ENCODE measurements around the gene LY6G5C.

The LY6G5C gene, protein sequence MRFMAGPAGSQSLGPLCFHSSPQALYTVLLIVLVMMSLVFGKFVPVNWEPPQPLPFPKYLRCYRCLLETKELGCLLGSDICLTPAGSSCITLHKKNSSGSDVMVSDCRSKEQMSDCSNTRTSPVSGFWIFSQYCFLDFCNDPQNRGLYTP

DNA sequence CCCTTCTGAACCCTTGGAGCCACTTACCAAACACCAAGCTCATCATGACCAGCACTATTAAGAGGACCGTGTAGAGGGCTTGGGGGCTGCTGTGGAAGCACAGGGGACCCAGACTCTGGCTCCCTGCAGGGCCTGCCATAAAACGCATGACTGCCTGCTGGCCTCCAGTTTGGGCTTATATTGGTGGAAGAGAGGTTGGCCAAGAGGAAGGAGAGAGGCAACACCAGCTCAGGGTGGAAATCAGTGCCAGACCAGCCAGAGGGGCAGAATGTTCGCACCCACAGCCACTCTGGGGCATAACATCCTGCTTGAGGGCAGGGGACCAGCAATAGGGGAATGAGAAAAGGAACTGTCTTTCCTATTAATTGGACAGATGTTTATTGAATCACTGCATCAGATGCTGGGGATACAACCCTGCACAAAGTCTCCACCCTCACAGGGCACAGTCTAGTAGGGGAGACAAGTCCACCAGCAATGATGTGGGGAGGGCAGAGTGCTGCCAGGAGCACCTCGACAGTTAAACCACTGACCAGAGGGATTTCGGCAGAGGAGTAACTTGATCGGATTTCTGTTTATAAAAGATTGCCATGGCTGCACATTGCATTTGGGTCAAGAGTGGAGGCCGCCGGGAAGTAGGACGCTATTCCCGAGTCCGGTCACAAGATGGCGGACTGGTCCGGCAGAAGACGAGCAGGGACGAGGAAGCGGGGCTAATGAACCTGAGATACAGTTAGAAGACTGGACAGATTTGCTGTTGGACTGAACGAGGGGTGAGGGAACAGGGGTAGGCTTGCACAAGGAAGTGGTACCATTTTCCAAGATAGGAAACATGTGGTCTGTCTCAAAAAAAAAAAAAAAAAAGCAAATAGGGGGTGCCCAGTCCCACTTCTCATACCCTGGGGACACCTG is at the start of gene LY6G5C:
Gene LY6G5C (minus strand): TSS at position 842 of the 909 bp plus-strand sequence. CDS start 694 bp downstream, at position 148.
- peak; percentile 73 for DNase-seq (ENCODE audit: low spot score)

DNA sequence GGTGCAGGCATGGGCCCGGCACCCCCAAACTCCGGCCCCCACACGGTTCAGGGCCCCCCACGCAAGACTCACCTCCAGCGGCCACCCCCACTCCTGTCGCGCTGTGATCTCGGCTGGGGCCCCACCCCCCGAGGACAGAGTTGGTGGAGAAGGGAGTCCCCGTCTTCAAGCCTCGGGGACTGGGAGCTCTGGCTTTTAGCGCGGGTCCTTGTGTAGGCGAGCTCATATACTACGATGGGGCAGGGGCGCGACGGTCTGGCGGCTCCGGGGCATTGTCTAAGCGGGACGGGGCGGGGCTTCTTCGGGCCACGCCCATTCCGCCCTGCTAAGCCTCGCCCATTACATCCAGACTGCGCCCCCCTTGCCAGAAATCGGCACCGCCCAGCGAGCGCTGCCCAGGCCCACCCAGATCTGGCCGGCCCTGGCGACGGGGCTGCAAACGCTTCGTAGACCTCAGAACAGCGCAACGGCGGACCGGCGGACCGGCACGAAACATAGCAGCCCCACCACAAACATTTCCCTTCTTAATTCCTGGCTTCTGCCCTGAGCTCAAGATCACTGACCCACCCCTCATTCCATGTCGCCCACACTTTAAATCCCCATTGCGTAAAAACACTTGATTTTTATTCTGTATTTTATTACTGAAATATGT is 49.2 kb upstream of the LY6G5C start:
- DNase-seq (ENCODE audit: low spot score) = peak; percentile 74

DNA sequence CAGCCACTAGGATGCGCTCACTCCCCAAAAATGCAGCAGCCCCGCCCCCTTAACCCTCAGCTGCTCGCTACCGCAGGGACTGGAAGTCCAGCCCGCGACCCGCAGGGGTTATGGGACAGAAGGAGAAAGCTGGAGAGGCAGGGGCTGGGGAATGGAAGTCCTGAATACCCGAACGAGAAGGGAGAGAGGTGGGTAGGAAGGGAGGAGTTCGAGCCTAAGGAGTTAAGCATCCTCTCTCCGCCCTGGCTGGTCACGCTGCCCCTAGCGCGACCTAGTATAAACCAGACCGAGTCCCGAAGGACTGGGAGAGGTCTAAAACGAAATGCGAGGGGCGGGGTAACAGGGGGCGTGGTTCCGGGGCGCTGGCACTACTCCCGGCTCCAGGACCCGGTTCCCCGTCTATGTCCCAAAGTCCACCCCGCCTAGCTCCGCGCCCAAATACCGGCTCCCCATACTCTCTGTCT is 48.7 kb upstream of the LY6G5C start:
- DNase-seq (ENCODE audit: low spot score) = peak; percentile 84

DNA sequence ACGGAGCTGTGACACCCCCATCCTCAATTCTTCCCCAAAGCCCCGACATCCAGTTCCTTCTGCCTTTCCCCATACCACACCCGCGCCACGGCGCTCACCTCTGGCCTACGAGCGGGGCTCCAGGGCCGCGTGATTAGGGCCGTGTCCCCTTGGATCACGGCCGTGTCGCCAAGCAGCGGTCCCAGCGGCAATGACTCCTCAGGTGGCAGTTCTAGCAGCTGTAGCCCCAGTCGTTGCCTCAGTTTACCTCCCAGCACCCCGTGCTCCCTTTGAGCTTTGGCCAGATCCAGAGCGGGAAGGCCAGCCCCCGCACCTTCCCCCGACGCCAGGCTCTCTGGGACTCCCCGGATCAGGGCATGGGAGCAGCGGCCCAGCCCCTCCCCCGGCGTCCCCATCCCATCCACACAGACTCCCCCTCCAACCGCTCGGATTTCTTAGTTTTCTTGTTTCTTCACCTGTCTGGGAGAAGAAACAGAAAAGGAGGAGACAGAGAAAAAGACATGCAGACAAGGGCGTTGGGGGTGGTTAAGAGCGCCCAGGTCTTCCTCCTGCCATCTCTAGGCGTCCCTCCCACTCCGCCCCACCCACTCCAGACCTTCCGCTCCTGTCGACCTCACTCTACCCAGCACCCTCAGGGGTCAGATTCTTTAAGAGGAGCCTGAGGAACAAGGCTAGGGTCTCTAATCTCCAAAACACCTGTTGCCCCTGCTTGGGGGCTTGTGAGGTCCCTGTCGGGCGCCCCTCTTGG is 48.1 kb upstream of the LY6G5C start, which contains the start of gene DDAH2:
Gene DDAH2 (minus strand): TSS at position 533 of the 748 bp plus-strand sequence. CDS start 138 bp downstream, at position 395.
- DNase-seq (ENCODE audit: low spot score) = no peak

DNA sequence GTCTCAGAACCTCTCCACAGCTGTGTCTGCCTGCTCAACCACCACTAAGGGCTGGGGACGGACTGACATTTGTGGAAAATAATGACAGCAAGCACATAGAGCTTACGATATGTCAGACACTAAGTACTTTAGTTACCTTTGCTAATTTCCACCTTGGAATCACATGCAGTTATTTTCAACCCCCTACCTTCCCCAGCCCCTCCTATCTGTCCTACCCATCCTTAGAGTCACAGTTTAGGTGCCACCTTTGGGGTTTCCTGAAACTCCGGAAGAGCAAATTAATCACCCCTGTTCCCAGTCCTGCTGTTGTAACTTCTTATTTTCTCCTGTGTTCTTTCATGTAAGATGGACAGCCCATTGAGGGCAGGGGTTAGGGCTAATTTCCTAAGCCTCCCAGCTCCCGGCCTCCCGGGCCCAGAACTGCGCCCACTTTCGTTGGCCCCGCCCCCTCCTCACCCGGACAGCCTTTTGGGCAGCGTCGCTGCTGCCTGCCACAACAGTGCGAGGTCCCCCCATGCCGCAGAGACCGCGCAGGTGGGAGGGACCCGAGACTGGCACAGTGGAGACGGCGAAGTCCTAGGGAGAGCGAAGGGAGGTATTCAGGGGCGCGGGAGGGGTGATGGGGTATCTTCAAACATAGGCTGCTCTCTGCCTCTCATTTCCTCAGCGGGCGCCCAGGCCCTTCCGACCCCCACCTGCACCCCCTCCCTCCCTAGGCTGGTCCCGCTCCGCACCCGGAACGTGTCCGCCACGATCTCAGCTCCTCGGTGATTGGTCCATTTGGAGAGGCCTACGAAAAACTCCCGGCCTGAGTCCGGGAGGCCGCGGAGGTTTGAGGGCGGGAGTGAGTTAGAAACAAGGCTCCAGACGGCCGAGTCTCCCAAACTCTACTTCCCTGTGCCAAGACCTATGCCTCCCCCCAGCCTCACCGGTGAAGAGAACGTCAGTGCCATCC is 47.1 kb upstream of the LY6G5C start:
- no peak for DNase-seq (ENCODE audit: low spot score)

DNA sequence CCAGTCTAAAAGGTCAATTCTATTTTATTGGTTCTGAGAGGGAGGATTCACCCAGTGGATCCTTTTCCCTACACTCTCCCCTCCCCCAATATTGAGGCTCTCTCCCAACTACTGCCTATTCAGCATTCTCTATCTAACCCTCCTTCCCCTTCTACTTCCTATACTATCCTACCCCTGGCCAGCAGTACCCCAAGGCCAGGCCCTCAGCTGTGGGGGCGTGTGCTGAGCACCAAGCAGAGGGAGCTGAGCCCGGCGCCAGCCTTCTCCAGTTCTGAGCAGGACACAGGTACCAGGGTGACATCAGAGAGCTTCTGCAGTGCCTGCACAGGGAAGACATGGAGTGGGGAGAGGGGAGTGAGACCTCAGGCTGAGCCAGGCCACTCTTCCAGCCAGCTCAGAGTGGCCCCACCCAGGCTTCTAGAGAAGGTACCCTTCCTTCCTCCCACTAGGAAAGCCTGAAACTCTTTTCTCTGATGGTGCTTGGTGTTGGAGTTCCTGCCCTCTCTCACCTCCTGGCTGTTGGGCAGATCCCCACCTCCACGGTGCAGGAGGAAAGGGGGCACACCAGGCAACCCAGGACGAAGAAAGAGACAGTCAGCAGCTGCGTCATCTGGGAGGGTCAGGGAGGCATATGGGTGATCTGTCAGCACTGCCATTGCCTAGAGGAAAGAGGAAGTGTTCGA is 46.3 kb upstream of the LY6G5C start:
- DNase-seq (ENCODE audit: low spot score) = no peak

DNA sequence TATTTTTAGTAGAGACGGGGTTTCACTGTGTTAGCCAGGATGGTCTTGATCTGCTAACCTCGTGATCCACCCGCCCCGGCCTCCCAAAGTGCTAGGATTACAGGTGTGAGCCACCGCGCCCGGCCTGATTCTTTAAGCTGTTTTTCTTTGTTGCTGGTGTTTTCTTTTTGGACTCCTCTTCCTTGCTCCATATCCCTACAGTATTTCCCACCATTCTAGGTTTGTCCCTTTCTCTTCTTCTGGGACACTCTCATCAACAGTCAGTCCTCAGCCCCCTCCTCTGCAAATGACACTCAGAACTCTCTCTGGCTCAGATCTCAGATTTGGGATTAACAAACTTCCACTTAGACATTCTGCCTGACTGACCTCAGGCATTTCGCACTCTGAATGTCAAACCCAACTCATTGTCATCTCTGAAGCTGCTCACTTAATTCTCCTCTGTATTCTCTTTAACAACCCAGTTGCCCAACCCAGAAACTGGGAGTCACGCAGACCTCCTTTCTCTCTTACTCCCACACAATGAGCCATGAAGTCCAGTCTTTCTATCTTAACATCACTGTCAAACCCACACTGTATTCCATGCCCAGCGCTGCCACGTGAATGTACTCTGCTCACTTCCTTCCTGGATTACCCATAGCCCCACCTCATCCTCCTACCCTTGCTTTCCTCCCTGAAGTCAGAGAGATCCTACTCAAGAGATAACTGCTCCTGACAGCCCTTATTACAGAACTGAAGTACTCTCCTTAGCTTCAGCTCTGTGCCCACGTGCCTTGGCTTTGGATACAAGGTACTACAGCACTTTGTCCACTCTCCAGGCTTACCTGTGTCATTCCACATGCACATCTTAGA is 44.9 kb upstream of the LY6G5C start:
- DNase-seq (ENCODE audit: low spot score) = no peak

DNA sequence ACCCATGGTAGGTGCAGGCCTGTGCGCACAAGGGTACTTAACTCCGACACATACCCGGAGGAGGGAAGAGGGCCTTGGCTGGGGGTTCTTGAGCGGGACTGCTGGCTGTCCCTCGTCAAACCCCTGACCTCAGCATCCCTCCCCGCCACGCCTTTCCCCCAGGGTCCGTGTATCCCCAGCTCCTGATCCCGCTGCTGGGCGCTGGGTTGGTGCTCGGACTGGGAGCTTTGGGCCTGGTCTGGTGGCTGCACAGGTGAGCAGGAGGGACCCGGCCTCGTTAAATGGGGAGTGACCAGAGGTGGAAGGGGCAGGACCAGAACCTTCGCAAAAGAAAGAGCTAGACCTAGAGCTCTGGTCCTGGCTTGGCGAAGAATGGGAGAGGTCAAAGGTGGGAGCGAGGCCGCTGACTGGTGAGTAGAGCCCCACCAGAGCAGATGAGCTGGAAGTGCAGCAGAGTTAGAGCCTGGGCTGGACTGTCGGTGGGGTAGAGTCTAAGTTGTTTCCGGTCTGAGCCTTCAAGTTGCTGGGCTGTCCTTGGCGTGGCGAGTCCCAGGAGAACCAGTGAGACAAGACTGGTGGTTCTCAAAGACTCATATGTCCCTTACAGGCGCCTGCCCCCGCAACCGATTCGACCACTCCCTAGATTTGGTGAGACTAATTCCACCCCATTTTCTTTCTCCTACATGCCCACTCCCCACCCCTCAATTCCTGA is 43.3 kb upstream of the LY6G5C start:
- no peak for DNase-seq (ENCODE audit: low spot score)

DNA sequence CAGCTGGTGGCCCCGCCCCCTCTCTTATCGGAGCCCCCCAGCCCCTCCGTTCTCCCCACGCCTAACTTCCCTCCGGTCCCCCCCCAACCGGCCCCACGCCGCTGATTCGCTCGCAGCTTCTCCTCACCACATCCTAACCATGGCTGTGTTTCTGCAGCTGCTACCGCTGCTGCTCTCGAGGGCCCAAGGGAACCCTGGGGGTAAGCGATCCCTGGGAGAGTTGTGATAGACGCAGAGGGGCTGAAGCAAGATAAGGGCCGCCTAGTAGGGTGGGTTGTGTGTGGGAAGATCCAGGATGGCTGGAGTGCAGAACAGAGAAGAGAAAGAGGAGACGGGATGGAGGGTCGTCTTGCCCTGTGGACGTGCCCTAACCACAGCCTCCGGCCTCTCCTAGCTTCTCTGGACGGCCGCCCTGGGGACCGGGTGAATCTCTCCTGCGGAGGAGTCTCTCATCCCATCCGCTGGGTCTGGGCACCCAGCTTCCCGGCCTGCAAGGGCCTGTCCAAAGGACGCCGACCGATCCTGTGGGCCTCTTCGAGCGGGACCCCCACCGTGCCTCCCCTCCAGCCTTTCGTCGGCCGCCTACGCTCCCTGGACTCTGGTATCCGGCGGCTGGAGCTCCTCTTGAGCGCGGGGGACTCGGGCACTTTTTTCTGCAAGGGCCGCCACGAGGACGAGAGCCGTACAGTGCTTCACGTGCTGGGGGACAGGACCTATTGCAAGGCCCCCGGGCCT is 42.5 kb upstream of the LY6G5C start, which contains the start of gene MPIG6B:
Gene MPIG6B (plus strand): TSS at position 129 of the 735 bp plus-strand sequence. CDS start 11 bp downstream, at position 140.
- no peak for DNase-seq (ENCODE audit: low spot score)

DNA sequence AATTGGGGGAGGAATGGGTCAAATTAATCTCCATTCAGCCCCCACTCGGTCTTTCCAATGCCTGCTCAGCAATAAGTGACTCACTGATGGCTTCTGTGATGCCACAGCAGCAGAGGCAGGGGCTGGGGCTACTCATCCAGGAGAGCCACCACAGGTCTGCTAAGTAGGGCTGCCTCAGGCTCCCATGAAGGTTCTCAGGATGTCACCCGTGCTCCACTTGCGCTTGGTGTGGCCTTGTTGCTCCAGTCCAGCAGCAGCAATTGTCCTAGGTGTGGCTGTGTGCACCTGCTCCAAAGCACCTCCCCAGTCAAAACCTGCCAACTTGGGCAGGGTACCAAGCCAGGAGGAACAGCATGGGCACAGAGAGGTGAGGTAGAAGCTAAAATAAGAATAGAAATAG is 41.3 kb upstream of the LY6G5C start:
- no peak for DNase-seq (ENCODE audit: low spot score)

DNA sequence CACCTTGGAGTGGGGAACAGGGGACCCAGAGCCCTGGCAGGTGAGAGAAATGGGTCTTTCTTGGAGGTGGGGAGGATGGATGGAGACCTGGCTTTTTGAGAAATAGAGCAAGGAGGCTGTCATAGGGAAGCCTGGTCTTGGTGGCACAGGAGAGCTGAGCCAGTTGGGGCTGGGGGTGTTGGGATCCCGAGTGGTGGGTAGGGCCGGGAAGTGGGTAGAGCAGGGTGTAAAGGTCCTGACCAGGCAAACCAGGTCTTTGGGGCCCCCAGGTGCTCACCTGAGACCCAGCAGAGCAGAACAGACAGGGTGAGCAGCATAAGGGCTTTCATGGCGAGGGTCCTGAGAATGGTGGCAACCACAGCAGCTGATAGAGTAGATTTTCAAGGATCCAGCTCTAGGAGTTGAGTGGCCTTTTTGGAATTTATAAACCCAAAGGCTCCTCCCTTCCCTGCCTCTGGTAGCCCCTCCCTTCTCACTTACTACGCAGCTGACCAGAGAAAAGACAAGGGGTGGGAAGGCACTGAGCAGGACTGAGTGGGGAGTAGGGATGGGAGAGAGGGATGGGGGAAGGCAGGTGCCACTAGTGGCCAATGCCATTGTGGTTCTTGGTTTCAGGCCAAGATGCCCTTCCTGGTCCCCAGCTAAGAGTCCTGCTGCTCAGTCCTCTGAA is 40.6 kb upstream of the LY6G5C start, which contains the start of gene LY6G6C:
Gene LY6G6C (minus strand): TSS at position 396 of the 670 bp plus-strand sequence. CDS start 67 bp downstream, at position 329.
- DNase-seq (ENCODE audit: low spot score) = no peak

DNA sequence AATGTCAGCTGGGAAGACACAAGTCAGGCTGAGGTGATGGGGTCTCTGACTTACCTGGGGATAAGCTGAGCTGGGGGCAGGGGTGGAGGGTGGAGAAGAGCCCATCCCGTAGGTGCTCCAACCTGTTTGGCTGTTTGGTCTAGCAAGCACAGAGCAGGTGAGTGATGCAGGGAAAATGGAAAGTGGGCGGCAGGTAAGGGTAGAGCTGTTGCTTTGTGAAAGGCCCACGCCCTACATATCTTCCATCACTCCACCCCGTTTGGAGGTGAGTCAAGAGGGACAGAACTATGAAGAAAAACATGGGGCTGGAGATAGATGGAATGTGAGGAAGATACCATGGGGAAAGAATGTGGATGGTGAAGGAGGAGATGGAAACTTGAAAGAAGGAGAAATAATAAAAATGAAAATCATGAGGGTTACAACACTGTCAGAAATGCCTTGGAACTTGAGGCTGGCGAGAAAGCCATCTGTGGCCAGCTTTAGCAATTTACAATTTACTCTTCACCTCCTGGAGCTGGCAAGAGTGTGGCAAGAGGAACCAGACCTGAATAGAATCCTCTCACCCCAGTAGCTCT is 39.4 kb upstream of the LY6G5C start:
- DNase-seq (ENCODE audit: low spot score) = no peak

DNA sequence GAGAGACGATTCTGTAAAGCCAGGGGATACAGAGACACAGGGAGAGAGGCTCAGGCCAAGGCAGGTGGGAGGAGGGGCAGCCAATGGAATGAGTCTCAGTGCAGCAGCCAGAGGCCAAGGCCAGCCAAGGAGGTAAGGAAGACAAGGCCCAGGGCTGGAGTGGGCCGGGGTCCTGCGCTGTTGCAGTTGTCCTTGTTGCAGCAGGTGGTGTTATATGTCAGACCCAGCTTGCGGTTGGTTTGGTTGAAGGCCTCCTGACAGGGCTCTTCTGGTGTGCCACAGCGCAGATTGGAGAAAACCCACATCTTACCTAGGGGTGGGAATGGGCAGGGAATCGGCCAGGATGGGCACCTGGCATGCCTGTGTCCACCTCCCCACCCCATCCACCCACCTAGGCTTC is 38.1 kb upstream of the LY6G5C start:
- no peak for DNase-seq (ENCODE audit: low spot score)

DNA sequence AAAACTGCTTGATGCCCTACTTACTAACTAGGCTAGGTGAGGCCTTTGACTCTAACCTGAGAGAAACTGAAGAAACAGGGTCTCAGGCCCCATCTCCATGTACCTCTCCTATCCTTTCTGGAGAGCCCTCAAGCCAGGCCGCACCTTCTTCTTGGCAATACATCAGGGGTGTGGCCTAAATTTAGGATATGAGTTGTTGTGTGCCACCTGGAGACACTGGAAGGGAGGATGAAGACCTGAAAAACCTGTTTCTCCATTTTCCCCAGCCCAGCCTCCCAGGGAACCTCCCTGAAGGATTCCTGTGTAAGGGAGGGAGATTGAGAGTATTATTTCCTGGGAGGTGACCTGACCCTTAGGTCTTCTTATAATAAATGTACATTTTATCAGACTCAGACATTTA is 37.4 kb upstream of the LY6G5C start:
- DNase-seq (ENCODE audit: low spot score) = no peak

DNA sequence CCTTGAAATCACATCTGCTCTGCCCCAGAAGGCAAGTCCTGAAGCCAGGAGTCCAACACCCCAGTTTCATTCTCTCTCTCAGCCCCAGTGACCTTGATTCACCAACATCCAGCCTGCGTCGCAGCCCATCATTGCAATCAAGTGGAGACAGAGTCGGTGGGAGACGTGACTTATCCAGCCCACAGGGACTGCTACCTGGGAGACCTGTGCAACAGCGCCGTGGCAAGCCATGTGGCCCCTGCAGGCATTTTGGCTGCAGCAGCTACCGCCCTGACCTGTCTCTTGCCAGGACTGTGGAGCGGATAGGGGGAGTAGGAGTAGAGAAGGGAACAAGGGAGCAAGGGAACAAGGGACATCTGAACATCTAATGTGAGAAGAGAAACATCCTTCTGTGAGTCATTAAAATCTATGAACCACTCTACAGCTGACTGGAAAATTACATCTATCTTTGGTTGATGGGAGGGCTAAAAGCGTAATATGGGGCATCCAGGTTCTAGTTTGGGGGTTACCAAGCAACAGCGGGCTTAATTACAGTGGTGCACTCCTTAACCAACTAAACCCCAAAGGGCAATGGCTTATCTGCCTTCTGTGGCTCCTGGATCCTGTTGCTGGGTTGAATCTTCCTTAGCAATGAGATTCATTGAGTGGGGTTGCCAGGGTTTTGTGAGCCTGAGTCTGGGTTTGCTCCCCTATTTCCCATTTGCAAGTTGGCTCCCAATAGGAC is 36.8 kb upstream of the LY6G5C start:
- DNase-seq (ENCODE audit: low spot score) = no peak

All from HuH-7 (cell line).